VCaP (cell line): ENCODE data around the gene MMP24.

Experiments used
- H3K27ac ChIP-seq: fragments of 450-650 bp; 2 replicates; pipeline ENCODE4 v1.5.1; 2017
- TF ChIP-seq, protein P1 (sequence below): fragments of 450-650 bp; conservative IDR thresholded peaks from 2 replicates; pipeline ENCODE4 v1.5.1; 2017; ENCODE audit warnings: mild to moderate bottlenecking, moderate library complexity

MMP24 gene

GRCh38 chr20:35316086-35316485 is 89.6 kb downstream of the MMP24 start:
- no peak overlapping the region for H3K27ac ChIP-seq

GRCh38 chr20:35317416-35318210 is 91.1 kb downstream of the MMP24 start:
- TF ChIP-seq, protein P1, sequence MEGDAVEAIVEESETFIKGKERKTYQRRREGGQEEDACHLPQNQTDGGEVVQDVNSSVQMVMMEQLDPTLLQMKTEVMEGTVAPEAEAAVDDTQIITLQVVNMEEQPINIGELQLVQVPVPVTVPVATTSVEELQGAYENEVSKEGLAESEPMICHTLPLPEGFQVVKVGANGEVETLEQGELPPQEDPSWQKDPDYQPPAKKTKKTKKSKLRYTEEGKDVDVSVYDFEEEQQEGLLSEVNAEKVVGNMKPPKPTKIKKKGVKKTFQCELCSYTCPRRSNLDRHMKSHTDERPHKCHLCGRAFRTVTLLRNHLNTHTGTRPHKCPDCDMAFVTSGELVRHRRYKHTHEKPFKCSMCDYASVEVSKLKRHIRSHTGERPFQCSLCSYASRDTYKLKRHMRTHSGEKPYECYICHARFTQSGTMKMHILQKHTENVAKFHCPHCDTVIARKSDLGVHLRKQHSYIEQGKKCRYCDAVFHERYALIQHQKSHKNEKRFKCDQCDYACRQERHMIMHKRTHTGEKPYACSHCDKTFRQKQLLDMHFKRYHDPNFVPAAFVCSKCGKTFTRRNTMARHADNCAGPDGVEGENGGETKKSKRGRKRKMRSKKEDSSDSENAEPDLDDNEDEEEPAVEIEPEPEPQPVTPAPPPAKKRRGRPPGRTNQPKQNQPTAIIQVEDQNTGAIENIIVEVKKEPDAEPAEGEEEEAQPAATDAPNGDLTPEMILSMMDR: no peak
- H3K27ac ChIP-seq: peak overlapping the region; percentile 50; the same call in 1 of the 2 replicates

More at GRCh38 chr20:35316086-35316485, 89.6 kb downstream of the MMP24 start:
- TF ChIP-seq, protein P1: no peak

DNA sequence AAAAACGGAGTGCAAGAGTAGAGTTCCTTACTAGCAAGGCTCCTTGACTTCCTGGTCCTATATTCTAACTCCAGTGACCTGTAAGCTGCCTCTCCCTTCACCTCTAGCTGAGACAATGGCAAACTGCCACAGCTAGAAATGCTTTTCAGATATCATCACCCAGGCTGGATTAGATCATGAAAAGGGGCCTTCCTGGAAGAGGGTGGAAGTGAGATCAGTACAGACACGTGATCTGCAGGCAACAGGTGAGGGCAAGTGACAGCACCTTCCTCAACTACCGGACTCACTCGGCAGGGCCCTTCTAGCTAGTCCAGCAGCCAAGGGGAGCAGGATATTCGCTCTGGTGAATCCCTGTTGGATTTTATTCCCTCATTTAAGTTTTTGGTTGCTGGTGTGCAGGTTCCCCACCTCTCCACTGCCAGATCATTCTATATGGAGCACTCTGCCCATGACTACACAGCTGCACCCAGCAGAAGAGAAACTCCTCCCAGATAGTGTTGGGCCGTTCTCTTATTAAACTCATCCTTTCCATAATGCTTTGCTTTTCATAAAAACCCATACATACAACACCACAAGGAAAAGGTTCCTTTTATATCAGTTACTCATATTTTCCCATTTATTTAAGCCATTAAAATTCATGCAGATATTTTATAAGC is 92.1 kb downstream of the MMP24 start:
- TF ChIP-seq, protein P1: no peak
- H3K27ac ChIP-seq: peak overlapping the region; percentile 50

DNA sequence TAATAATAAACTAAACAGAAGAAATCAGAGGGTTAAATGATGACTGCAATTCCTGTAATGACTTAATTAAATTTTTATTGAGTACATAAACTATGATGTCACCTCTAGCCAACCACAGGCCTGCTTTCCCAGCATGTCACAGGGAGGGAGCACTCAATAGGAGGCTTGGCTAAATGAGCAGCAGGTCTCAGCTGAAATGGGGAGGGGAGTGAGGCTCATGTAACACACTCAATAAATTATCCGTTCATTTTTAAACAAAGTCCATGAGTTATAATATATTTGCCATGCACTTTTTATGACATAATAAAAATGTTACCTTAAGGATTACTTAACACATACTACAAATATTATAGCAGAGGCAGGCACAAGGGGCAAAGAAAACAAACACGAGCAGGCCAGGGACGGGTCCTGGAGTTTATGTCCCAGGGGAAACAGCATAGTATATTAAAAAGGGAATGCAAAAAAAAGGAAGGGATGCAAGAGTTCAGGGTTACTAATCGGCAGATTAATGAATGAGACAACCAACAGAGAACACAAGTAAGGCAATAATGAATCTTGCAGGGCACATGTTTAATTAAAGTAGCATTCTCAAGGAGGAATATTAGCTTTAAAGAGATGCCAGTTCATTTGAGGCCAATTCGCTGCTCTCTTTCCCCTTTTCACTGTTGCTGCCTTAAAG is 92.8 kb downstream of the MMP24 start:
- TF ChIP-seq, protein P1: no peak
- H3K27ac ChIP-seq: peak overlapping the region; percentile 50; the same call in 1 of the 2 replicates

GRCh38 chr20:35319871-35320197 is 93.3 kb downstream of the MMP24 start:
- H3K27ac ChIP-seq: peak overlapping the region; percentile 50; the same call in 1 of the 2 replicates
- TF ChIP-seq, protein P1: no peak

- TF ChIP-seq, protein P1: no peak
- H3K27ac ChIP-seq: no peak overlapping the region
These were observed 94.1 kb downstream of the MMP24 start for GRCh38 chr20:35320396-35321126.
